C4-2B (cell line): ENCODE data around the gene SLC16A7.
"Not testable (repeated sequence)": the region's sequence is repeated elsewhere in the genome, so short reads cannot be mapped to it uniquely, and the experiment has no call there.

Experiments used
- H3K27ac ChIP-seq: fragments of 450-650 bp; 2 replicates; pipeline ENCODE4 v1.5.1; 2017
- ZFX ChIP-seq: fragments of 450-650 bp; IDR thresholded peaks from 2 replicates; pipeline ENCODE4 v1.6.1; 2017
- TF ChIP-seq, protein P1 (sequence below): fragments of 450-650 bp; conservative IDR thresholded peaks from 2 replicates; pipeline ENCODE4 v1.5.1; 2017; ENCODE audit warnings: mild to moderate bottlenecking

The SLC16A7 gene

GRCh38 chr12:59744564-59744963 lies 148.7 kb downstream of the SLC16A7 start:
- TF ChIP-seq, protein P1, sequence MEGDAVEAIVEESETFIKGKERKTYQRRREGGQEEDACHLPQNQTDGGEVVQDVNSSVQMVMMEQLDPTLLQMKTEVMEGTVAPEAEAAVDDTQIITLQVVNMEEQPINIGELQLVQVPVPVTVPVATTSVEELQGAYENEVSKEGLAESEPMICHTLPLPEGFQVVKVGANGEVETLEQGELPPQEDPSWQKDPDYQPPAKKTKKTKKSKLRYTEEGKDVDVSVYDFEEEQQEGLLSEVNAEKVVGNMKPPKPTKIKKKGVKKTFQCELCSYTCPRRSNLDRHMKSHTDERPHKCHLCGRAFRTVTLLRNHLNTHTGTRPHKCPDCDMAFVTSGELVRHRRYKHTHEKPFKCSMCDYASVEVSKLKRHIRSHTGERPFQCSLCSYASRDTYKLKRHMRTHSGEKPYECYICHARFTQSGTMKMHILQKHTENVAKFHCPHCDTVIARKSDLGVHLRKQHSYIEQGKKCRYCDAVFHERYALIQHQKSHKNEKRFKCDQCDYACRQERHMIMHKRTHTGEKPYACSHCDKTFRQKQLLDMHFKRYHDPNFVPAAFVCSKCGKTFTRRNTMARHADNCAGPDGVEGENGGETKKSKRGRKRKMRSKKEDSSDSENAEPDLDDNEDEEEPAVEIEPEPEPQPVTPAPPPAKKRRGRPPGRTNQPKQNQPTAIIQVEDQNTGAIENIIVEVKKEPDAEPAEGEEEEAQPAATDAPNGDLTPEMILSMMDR: no peak
- no peak overlapping the region for H3K27ac ChIP-seq

DNA sequence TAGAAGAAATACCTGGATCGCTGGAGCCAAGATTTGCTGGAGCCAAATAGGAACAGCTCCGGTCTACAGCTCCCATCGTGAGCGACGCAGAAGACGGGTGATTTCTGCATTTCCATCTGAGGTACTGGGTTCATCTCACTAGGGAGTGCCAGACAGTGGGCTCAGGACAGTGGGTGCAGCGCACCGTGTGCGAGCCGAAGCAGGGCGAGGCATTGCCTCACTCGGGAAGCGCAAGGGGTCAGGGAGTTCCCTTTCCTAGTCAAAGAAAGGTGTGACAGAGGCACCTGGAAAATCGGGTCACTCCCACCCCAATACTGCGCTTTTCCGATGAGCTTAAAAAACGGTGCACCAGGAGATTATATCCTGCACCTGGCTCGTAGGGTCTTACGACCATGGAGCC lies 155.3 kb downstream of the SLC16A7 start:
- H3K27ac ChIP-seq: not testable (repeated sequence)

GRCh38 chr12:59761542-59761941 lies 165.7 kb downstream of the SLC16A7 start:
- TF ChIP-seq, protein P1: no peak
- no peak for TF ChIP-seq ZFX
- H3K27ac ChIP-seq: no peak overlapping the region

GRCh38 chr12:59763835-59764234 lies 168.0 kb downstream of the SLC16A7 start:
- no peak overlapping the region for H3K27ac ChIP-seq
- TF ChIP-seq ZFX: no peak
- TF ChIP-seq, protein P1: no peak

DNA sequence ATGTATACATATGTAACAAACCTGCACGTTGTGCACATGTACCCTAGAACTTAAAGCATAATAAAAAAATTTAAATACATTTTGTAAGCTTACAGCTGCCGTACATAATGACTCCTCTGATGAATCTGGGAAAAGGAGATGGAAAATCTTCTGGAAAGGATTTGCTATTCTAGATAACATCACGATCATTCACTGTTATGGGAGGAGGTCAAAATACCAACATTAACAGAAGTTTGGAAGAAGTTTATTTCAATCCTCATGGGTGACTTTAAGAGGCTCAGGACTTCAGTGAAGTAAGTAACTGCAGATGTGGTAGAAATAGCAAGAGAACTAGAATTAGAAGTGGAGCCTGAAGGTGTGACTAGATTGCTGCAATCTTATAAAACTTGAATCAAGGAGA lies 172.2 kb downstream of the SLC16A7 start:
- no peak for TF ChIP-seq ZFX
- no peak overlapping the region for H3K27ac ChIP-seq

DNA sequence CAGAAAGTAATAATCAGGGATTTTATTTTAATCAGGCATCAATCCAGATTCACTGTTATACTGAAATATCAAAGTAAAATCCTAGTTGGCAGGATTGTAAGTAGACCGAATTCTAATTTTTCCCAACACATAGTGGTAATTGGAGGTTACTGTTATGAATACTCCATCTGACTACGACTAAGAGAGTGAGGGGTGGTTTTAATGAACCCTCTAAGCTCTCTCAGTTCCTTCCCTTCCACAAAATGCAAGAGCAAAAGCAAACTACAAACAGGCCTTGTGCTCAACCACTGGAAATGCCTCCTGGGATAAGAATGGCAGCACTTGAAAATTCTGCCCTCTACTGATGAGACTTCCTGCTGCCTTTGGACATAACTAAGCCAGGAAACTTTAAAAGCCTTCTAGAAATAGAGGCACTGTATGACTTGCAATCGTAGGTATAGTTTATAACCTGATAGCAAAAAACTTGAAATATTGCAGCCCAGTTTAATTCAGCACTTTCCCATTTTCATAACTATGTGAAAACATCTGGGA lies 184.8 kb downstream of the SLC16A7 start:
- H3K27ac ChIP-seq: no peak overlapping the region
- no peak for TF ChIP-seq ZFX
- TF ChIP-seq, protein P1: peak; percentile 58

DNA sequence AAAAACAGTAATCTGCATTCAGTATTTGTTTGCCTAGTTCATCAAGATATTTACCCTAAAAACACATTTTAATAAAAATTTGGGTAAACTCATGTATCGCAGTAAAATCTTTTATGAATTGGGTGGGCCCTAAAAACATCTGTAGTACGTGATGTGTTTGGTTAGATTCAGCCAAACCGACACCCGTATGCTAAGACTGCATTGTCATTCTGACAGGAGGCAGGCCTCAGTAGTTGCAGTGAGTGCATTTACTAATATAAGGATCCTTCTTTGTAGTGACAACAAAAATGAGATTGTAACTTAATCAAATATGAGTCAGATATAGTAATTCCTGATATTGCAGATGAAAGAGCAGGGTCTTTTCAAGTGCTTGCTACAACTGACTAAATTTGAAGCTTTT lies 191.8 kb downstream of the SLC16A7 start:
- TF ChIP-seq ZFX: no peak
- TF ChIP-seq, protein P1: no peak
- H3K27ac ChIP-seq: no peak overlapping the region

DNA sequence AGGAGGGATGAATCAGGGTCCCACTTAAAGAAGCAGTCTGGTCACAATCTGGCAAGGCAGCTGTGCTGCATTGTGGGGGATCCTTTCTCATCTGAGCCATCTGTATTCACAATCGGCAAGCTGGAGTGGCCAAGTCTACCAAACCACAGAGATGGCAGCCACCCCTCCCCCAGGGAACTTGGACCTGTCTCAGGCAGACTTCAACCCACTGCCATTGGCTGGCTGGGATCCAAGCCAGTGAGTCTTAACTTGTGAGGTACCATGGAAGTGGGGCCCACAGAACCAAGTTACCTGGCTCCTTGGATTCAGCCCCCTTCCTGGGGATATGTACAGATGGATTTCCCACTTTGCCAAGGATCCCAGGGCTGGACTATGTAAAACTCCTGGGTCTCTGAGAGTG lies 196.8 kb downstream of the SLC16A7 start:
- H3K27ac ChIP-seq: no peak overlapping the region
- TF ChIP-seq ZFX: no peak

GRCh38 chr12:59803735-59804134 lies 207.9 kb downstream of the SLC16A7 start:
- no peak overlapping the region; the same call in 1 of the 2 replicates for H3K27ac ChIP-seq

More at GRCh38 chr12:59803735-59804134, 207.9 kb downstream of the SLC16A7 start:
- TF ChIP-seq ZFX: no peak
- TF ChIP-seq, protein P1: no peak
